Stimulated activated naive B cell treated with anti-CD40 and anti-IgM and Interleukin-4, amounts not matched to agents 10 μg/mL and 1 μg/mL and 100 μg/mL, for 72 hours (primary cell): Measurements from ENCODE around the gene KLF7.

ENCODE experiments used
- ATAC-seq, 2 donors: fragments of 150-1000 bp; cut with Tn5 transposase; replicated peaks; 2 replicates each; pipeline ENCODE4 v1.10.0; 2021; ENCODE audit warnings: moderate library complexity in 1 of 2
- DNase-seq: peaks from one replicate; pipeline ENCODE4 v3.0.0; 2021
- H3K27ac Mint-ChIP-seq: one replicate; pipeline ENCODE4 v1.8.0; 2022; ENCODE audit warnings: mild to moderate bottlenecking, mixed read lengths
- H3K27me3 Mint-ChIP-seq, 2 donors: one replicate each; pipeline ENCODE4 v1.8.0; 2022; ENCODE audit warnings: mixed read lengths in 2 of 2
- H3K36me3 Mint-ChIP-seq, 2 donors: one replicate each; pipeline ENCODE4 v1.8.0; 2022; ENCODE audit warnings: mixed read lengths in 2 of 2, mild to moderate bottlenecking in 1 of 2
- H3K4me1 Mint-ChIP-seq, 2 donors: one replicate each; pipeline ENCODE4 v1.8.0; 2022; ENCODE audit warnings: mixed read lengths in 2 of 2, mild to moderate bottlenecking in 1 of 2
- H3K4me3 Mint-ChIP-seq, 2 donors: one replicate each; pipeline ENCODE4 v1.8.0; 2022; ENCODE audit warnings: mild to moderate bottlenecking in 2 of 2, mixed read lengths in 2 of 2, moderate library complexity in 1 of 2
- H3K9me3 Mint-ChIP-seq, 2 donors: one replicate each; pipeline ENCODE4 v1.8.0; 2022; ENCODE audit warnings: mixed read lengths in 2 of 2, mild to moderate bottlenecking in 1 of 2

Gene KLF7

GRCh38 chr2:207077266-207077665 is 88.5 kb downstream of the KLF7 start:
- no peak overlapping the region for H3K4me3 Mint-ChIP-seq
- peaks cover 38 to 50% of the 10 kb centered on the region in 2 donors for H3K36me3 Mint-ChIP-seq
- H3K4me1 Mint-ChIP-seq, result peaks cover 29 to 42% of the 10 kb centered on the region in 2 donors
- ATAC-seq, result no peak
- H3K9me3 Mint-ChIP-seq, result no peaks in the 10 kb centered on the region
- no peaks in the 10 kb centered on the region for H3K27me3 Mint-ChIP-seq
- H3K27ac Mint-ChIP-seq, result no peak overlapping the region
- DNase-seq, result no peak

GRCh38 chr2:207075456-207075855 is 90.3 kb downstream of the KLF7 start:
- Mint-ChIP-seq H3K4me1 (peaks cover 31 to 45% of the 10 kb centered on the region in 2 donors), H3K9me3 (no peaks in the 10 kb centered on the region), H3K36me3 (peaks cover 24 to 32% of the 10 kb centered on the region in 2 donors), H3K27me3 (no peaks in the 10 kb centered on the region), H3K27ac (no peak overlapping the region), H3K4me3 (no peak overlapping the region)
- DNase-seq, result no peak
- ATAC-seq, result no peak

GRCh38 chr2:207073801-207074678 is 91.7 kb downstream of the KLF7 start:
- H3K27me3 Mint-ChIP-seq, result no peaks in the 10 kb centered on the region
- H3K36me3 Mint-ChIP-seq, result peaks cover 9 to 18% of the 10 kb centered on the region in 2 donors
- peak; percentile 64 to 68 for ATAC-seq
- peaks cover 33 to 45% of the 10 kb centered on the region in 2 donors for H3K4me1 Mint-ChIP-seq
- H3K9me3 Mint-ChIP-seq, result no peaks in the 10 kb centered on the region
- H3K27ac Mint-ChIP-seq, result peak overlapping the region; percentile 90
- H3K4me3 Mint-ChIP-seq, result peak overlapping the region; percentile 59 to 70
- peak; percentile 4 for DNase-seq

- Mint-ChIP-seq H3K27ac (peak overlapping the region; percentile 90), H3K27me3 (no peaks in the 10 kb centered on the region), H3K9me3 (no peaks in the 10 kb centered on the region), H3K4me3 (peak overlapping the region; percentile 59 to 70), H3K36me3 (peaks cover 7 to 17% of the 10 kb centered on the region in 2 donors), H3K4me1 (peaks cover 33 to 45% of the 10 kb centered on the region in 2 donors)
- peak; percentile 6 to 13 for ATAC-seq
- no peak for DNase-seq
Observed at GRCh38 chr2:207073412-207073800, 92.3 kb downstream of the KLF7 start.

- DNase-seq (no peak), ATAC-seq (peak in 1 of 2 donors; percentile 28)
- H3K36me3 Mint-ChIP-seq, result peaks cover 7 to 17% of the 10 kb centered on the region in 2 donors
- no peak overlapping the region for H3K4me3 Mint-ChIP-seq
- no peaks in the 10 kb centered on the region for H3K9me3 Mint-ChIP-seq
- H3K4me1 Mint-ChIP-seq, result peaks cover 31 to 41% of the 10 kb centered on the region in 2 donors
- H3K27ac Mint-ChIP-seq, result no peak overlapping the region
- no peaks in the 10 kb centered on the region for H3K27me3 Mint-ChIP-seq
Observed at GRCh38 chr2:207072571-207072970, 93.2 kb downstream of the KLF7 start.

GRCh38 chr2:207071820-207072219 is 93.9 kb downstream of the KLF7 start:
- no peak overlapping the region for H3K4me3 Mint-ChIP-seq
- H3K36me3 Mint-ChIP-seq, result peaks cover 4 to 10% of the 10 kb centered on the region in 2 donors
- peaks cover 31 to 41% of the 10 kb centered on the region in 2 donors for H3K4me1 Mint-ChIP-seq
- peak; percentile 73 to 86 for ATAC-seq
- no peak for DNase-seq
- H3K27me3 Mint-ChIP-seq, result no peaks in the 10 kb centered on the region
- no peaks in the 10 kb centered on the region for H3K9me3 Mint-ChIP-seq
- H3K27ac Mint-ChIP-seq, result no peak overlapping the region

- DNase-seq, result no peak
- H3K4me1 Mint-ChIP-seq, result peaks cover 5 to 7% of the 10 kb centered on the region in 2 donors
- no peak for ATAC-seq
- H3K27me3 Mint-ChIP-seq, result peaks cover 0 to under 1% of the 10 kb centered on the region in 2 donors
- no peak overlapping the region for H3K27ac Mint-ChIP-seq
- no peaks in the 10 kb centered on the region for H3K9me3 Mint-ChIP-seq
- H3K4me3 Mint-ChIP-seq, result no peak overlapping the region
- H3K36me3 Mint-ChIP-seq, result no peaks in the 10 kb centered on the region
Observed at GRCh38 chr2:207067473-207067872, 98.3 kb downstream of the KLF7 start.

GRCh38 chr2:207066791-207067460 is 98.8 kb downstream of the KLF7 start:
- Mint-ChIP-seq H3K36me3 (no peaks in the 10 kb centered on the region), H3K4me1 (peaks cover 0 to 4% of the 10 kb centered on the region in 2 donors), H3K9me3 (no peaks in the 10 kb centered on the region), H3K27me3 (peaks cover 0 to 5% of the 10 kb centered on the region in 2 donors), H3K27ac (no peak overlapping the region), H3K4me3 (no peak overlapping the region)
- no peak for ATAC-seq
- no peak for DNase-seq

- no peak for ATAC-seq
- no peaks in the 10 kb centered on the region for H3K36me3 Mint-ChIP-seq
- no peaks in the 10 kb centered on the region for H3K9me3 Mint-ChIP-seq
- H3K27me3 Mint-ChIP-seq, result peaks cover 0 to 5% of the 10 kb centered on the region in 2 donors
- H3K27ac Mint-ChIP-seq, result no peak overlapping the region
- DNase-seq, result no peak
- H3K4me3 Mint-ChIP-seq, result no peak overlapping the region
- peaks cover 0 to 2% of the 10 kb centered on the region in 2 donors for H3K4me1 Mint-ChIP-seq
Observed at GRCh38 chr2:207066166-207066565, 99.6 kb downstream of the KLF7 start.

- Mint-ChIP-seq H3K27ac (no peak overlapping the region), H3K4me1 (no peaks in the 10 kb centered on the region), H3K4me3 (no peak overlapping the region), H3K27me3 (peaks cover 0 to 5% of the 10 kb centered on the region in 2 donors), H3K9me3 (no peaks in the 10 kb centered on the region), H3K36me3 (no peaks in the 10 kb centered on the region)
- no peak for ATAC-seq
- no peak for DNase-seq
Observed at GRCh38 chr2:207064128-207064690, 101.5 kb downstream of the KLF7 start.

GRCh38 chr2:207061181-207061580 is 104.6 kb downstream of the KLF7 start:
- Mint-ChIP-seq H3K4me1 (no peaks in the 10 kb centered on the region), H3K4me3 (no peak overlapping the region), H3K27ac (no peak overlapping the region), H3K36me3 (no peaks in the 10 kb centered on the region), H3K27me3 (peaks cover 6 to 13% of the 10 kb centered on the region in 2 donors), H3K9me3 (no peaks in the 10 kb centered on the region)
- no peak for DNase-seq
- no peak for ATAC-seq

GRCh38 chr2:207055257-207055656 is 110.5 kb downstream of the KLF7 start:
- no peak for DNase-seq
- Mint-ChIP-seq H3K4me1 (no peaks in the 10 kb centered on the region), H3K4me3 (no peak overlapping the region), H3K27ac (no peak overlapping the region), H3K27me3 (peaks cover 6 to 21% of the 10 kb centered on the region in 2 donors), H3K9me3 (peaks cover 3 to 4% of the 10 kb centered on the region in 2 donors), H3K36me3 (no peaks in the 10 kb centered on the region)
- ATAC-seq, result no peak

- H3K27me3 Mint-ChIP-seq, result peaks cover 6 to 21% of the 10 kb centered on the region in 2 donors
- no peak for DNase-seq
- no peaks in the 10 kb centered on the region for H3K36me3 Mint-ChIP-seq
- no peak overlapping the region for H3K4me3 Mint-ChIP-seq
- H3K9me3 Mint-ChIP-seq, result peaks cover 3 to 4% of the 10 kb centered on the region in 2 donors
- ATAC-seq, result no peak
- H3K4me1 Mint-ChIP-seq, result no peaks in the 10 kb centered on the region
- H3K27ac Mint-ChIP-seq, result no peak overlapping the region
Observed at GRCh38 chr2:207054521-207054920, 111.2 kb downstream of the KLF7 start.

- H3K27ac Mint-ChIP-seq, result no peak overlapping the region
- peaks cover 3 to 4% of the 10 kb centered on the region in 2 donors for H3K9me3 Mint-ChIP-seq
- ATAC-seq (no peak), DNase-seq (no peak)
- H3K4me3 Mint-ChIP-seq, result no peak overlapping the region
- H3K27me3 Mint-ChIP-seq, result peaks cover 0 to 13% of the 10 kb centered on the region in 2 donors
- H3K4me1 Mint-ChIP-seq, result peaks cover 5 to 7% of the 10 kb centered on the region in 2 donors
- no peaks in the 10 kb centered on the region for H3K36me3 Mint-ChIP-seq
Observed at GRCh38 chr2:207051385-207051965, 114.3 kb downstream of the KLF7 start.
